Measurements from ENCODE around the gene UNK. TPM values are rescaled to one million over a fixed set of nuclear protein-coding genes. Genes with fewer than 3 reads are reported as not detected.
A peak's percentile ranks its signal among the peaks of the same experiment; 100 is the strongest.

Gene UNK
- total RNA-seq, 4 donors from 2014 or later = 27.8 to 68.2 (median 31.9) TPM

DNA sequence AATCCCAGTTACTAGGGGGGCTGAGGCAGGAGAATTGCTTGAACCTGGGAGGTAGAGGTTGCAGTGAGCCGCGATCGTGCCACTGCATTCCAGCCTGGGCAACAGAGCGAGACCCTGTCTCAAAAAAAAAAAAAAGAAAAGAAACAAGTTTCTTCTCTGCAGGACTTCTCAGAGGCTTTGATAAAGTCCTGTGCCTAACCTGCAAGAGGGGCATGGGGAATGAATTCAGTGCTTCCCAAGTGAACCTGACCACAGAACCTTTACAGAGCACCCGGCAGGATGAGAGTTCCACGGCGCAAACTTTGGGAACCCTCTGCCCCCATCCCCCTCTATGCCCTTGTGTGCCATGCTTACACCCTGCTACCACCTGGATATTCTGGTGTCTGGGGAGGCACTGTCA is 45.4 kb upstream of the UNK start:
- Histone ChIP-seq H3K4me1 (no peaks in the 10 kb centered on the region), H3K27ac (no peak overlapping the region), H3K9me3 (no peaks in the 10 kb centered on the region), H3K4me3 (no peak overlapping the region), H3K36me3 (peaks cover 85% of the 10 kb centered on the region), H3K27me3 (no peaks in the 10 kb centered on the region)
- DNase-seq (ENCODE audit: low spot score in 2 of 2) = no peak
- TF ChIP-seq POLR2AphosphoS5 (IDR thresholded peaks at IDR 0.05) = no peak
- TF ChIP-seq POLR2A (IDR thresholded peaks at IDR 0.05) = no peak
- TF ChIP-seq, protein P1, sequence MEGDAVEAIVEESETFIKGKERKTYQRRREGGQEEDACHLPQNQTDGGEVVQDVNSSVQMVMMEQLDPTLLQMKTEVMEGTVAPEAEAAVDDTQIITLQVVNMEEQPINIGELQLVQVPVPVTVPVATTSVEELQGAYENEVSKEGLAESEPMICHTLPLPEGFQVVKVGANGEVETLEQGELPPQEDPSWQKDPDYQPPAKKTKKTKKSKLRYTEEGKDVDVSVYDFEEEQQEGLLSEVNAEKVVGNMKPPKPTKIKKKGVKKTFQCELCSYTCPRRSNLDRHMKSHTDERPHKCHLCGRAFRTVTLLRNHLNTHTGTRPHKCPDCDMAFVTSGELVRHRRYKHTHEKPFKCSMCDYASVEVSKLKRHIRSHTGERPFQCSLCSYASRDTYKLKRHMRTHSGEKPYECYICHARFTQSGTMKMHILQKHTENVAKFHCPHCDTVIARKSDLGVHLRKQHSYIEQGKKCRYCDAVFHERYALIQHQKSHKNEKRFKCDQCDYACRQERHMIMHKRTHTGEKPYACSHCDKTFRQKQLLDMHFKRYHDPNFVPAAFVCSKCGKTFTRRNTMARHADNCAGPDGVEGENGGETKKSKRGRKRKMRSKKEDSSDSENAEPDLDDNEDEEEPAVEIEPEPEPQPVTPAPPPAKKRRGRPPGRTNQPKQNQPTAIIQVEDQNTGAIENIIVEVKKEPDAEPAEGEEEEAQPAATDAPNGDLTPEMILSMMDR (IDR thresholded peaks at IDR 0.05) = no peak
- no peak for TF ChIP-seq EP300 (IDR thresholded peaks at IDR 0.05)
- WGBS = 89% methylated on average over 7 of the region's 7 CpGs

DNA sequence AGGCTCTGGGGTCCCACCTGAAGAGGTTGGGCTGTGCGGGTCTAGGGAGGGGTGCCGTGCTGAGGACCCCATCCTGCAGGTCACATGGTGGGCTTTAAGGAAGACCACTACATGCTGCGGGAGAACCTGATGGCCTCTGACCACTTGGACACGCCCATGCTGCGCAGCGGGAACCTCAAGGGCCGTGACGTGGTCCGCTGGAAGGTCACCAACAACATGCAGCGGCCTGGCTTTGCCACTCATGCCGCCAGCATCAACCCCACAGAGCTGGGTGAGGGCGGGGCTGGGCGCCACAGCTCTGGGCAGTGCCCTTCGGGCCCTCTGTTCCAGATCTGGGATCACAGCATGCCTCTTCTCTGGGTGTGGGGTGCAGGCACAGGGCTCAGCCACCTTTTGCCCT is 44.8 kb upstream of the UNK start:
- Histone ChIP-seq H3K4me3 (no peak overlapping the region), H3K27me3 (no peaks in the 10 kb centered on the region), H3K27ac (no peak overlapping the region), H3K36me3 (peaks cover 83% of the 10 kb centered on the region), H3K9me3 (no peaks in the 10 kb centered on the region), H3K4me1 (no peaks in the 10 kb centered on the region)
- 91% methylated on average over 12 of the region's 14 CpGs for WGBS
- TF ChIP-seq POLR2A (IDR thresholded peaks at IDR 0.05) (no peak), EP300 (IDR thresholded peaks at IDR 0.05) (no peak), POLR2AphosphoS5 (IDR thresholded peaks at IDR 0.05) (no peak)
- TF ChIP-seq, protein P1 (IDR thresholded peaks at IDR 0.05) = no peak
- peak in 1 of 2 donors; percentile 51 for DNase-seq (ENCODE audit: low spot score in 2 of 2)

DNA sequence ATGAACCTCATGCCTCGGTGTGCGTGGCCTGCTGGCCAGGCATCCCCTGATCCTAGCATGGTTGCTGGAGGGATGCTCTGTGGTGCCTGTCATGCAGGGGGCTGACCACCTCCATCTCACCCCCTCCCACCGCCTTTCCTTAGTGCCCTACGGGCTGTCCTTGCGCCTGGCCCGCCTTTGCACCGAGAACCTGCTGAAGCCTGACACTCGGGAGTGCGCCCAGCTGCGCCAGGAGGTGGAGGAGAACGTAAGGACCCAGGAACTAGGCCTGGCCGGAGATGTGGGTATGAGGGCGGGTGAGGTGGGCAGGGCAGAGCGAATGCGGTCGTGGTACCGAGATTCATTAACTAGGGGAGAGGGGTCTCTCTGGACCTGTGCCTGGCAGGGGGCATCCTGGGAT is 44.4 kb upstream of the UNK start:
- peaks cover 83% of the 10 kb centered on the region for H3K36me3 ChIP-seq
- WGBS = 90% methylated on average over 16 of the region's 17 CpGs

DNA sequence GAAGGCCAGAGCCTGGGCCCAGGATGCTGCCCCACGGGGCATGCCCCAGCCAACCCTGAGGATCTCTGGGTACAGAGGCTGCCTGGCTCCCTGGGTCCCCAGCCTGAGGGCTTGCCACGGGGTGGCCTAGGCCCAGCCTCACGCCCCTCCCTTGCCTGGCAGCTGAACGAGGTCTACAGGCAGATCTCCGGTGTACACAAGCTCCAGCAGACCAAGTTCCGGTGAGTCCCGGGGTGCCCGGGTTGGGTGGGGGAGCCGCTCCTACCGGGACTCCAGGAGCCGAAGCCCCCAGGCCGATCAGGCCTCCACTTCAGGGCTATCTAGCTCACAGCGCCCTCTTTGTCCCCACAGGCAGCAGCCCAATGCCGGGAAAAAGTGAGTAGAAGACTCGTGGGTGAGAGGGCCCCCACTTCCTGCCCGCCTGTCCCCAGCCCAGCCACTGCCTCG is 44.0 kb upstream of the UNK start:
- no peaks in the 10 kb centered on the region for H3K27me3 ChIP-seq
- no peak overlapping the region for H3K27ac ChIP-seq
- peak in 1 of 2 donors; percentile 64 for DNase-seq (ENCODE audit: low spot score in 2 of 2)
- peaks cover 85% of the 10 kb centered on the region for H3K36me3 ChIP-seq
- no peak for TF ChIP-seq EP300 (IDR thresholded peaks at IDR 0.05)
- TF ChIP-seq, protein P1 (IDR thresholded peaks at IDR 0.05) = no peak
- TF ChIP-seq POLR2A (IDR thresholded peaks at IDR 0.05) = no peak
- no peak for TF ChIP-seq POLR2AphosphoS5 (IDR thresholded peaks at IDR 0.05)
- no peaks in the 10 kb centered on the region for H3K4me1 ChIP-seq
- no peak overlapping the region for H3K4me3 ChIP-seq
- H3K9me3 ChIP-seq = no peaks in the 10 kb centered on the region
- 79% methylated on average over 5 of the region's 17 CpGs for WGBS

More for the DNA sequence above, 44.4 kb upstream of the UNK start:
- TF ChIP-seq POLR2A (IDR thresholded peaks at IDR 0.05) = no peak
- no peak for TF ChIP-seq EP300 (IDR thresholded peaks at IDR 0.05)
- TF ChIP-seq, protein P1 (IDR thresholded peaks at IDR 0.05) = no peak
- no peak for TF ChIP-seq POLR2AphosphoS5 (IDR thresholded peaks at IDR 0.05)
- Histone ChIP-seq H3K27ac (no peak overlapping the region), H3K4me1 (no peaks in the 10 kb centered on the region), H3K9me3 (no peaks in the 10 kb centered on the region), H3K27me3 (no peaks in the 10 kb centered on the region), H3K4me3 (no peak overlapping the region)
- peak in 1 of 2 donors; percentile 66 for DNase-seq (ENCODE audit: low spot score in 2 of 2)

DNA sequence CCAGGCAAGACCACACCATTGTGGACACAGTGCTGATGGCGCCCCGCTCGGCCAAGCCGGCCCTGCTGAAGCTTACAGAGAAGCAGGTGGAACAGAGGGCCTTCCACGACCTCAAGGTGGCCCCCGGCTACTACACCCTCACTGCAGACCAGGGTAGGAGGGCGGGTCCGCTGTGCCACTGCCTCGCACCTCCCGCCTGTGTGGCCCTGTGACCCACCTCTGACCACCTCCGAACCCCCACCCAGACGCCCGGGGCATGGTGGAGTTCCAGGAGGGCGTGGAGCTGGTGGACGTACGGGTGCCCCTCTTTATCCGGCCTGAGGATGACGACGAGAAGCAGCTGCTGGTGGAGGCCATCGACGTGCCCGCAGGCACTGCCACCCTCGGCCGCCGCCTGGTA is 42.3 kb upstream of the UNK start:
- TF ChIP-seq, protein P1 (IDR thresholded peaks at IDR 0.05) = no peak
- no peak for TF ChIP-seq POLR2A (IDR thresholded peaks at IDR 0.05)
- no peak for TF ChIP-seq EP300 (IDR thresholded peaks at IDR 0.05)
- TF ChIP-seq POLR2AphosphoS5 (IDR thresholded peaks at IDR 0.05) = no peak
- WGBS = 94% methylated on average over 12 of the region's 25 CpGs
- Histone ChIP-seq H3K4me3 (no peak overlapping the region), H3K9me3 (no peaks in the 10 kb centered on the region), H3K4me1 (peaks cover 2% of the 10 kb centered on the region), H3K27ac (no peak overlapping the region), H3K36me3 (peaks cover 78% of the 10 kb centered on the region), H3K27me3 (no peaks in the 10 kb centered on the region)
- peak in 1 of 2 donors; percentile 66 for DNase-seq (ENCODE audit: low spot score in 2 of 2)

All from suprapubic skin (tissue), 4 donors.